Stomach (tissue), 9 donors: ENCODE measurements around the gene PHF2. TPM values are rescaled to one million over a fixed set of nuclear protein-coding genes. Genes with fewer than 3 reads are reported as not detected.

Source experiments
- DNase-seq, 2 donors: peaks; one replicate each; pipeline versions ENCODE4 v3.0.0 to v3.0.0-alpha.2; 2013 to 2019
- H3K27ac ChIP-seq, 5 donors: fragments of 200-600 bp in 4 of 5; sonication (generic) in 4 of 5; one replicate each; pipeline ENCODE4 v1.5.1; 2013 to 2019; ENCODE audit warnings: mild to moderate bottlenecking in 1 of 5, moderate library complexity in 1 of 5
- H3K27me3 ChIP-seq, 3 donors: fragments of 200-600 bp; sonication (generic); one replicate each; pipeline ENCODE4 v1.5.1; 2017 to 2019; ENCODE audit warnings: mixed run types in 1 of 3
- H3K36me3 ChIP-seq, 4 donors: fragments of 200-600 bp; sonication (generic); 1 replicate in 3 of 4; 2 replicates in 1 of 4; pipeline ENCODE4 v1.5.1; 2016 to 2019
- H3K4me1 ChIP-seq, 4 donors: fragments of 200-600 bp; sonication (generic); one replicate each; pipeline ENCODE4 v1.5.1; 2016 to 2019
- H3K4me3 ChIP-seq, 4 donors: fragments of 200-600 bp; sonication (generic) in 3 of 4; one replicate each; pipeline ENCODE4 v1.5.1; 2016 to 2019; ENCODE audit warnings: mild to moderate bottlenecking in 1 of 4
- H3K9me3 ChIP-seq, 4 donors: fragments of 200-600 bp; sonication (generic); one replicate each; pipeline ENCODE4 v1.5.1; 2016 to 2019
- EP300 ChIP-seq: sonication (generic); formaldehyde crosslinking; IDR thresholded peaks from one replicate; pipeline ENCODE4 v1.6.1; 2017; ENCODE audit warnings: antibody characterized with exemption
- POLR2A ChIP-seq, 4 donors: fragments of 450-650 bp; IDR thresholded peaks; one replicate each; pipeline ENCODE4 v1.6.1; 2016; ENCODE audit warnings: antibody characterized with exemption in 4 of 4, control low read depth in 2 of 4, mild to moderate bottlenecking in 1 of 4, moderate library complexity in 1 of 4
- POLR2AphosphoS5 ChIP-seq, 3 donors: sonication (generic); formaldehyde crosslinking; IDR thresholded peaks; one replicate each; pipeline ENCODE4 v1.6.1; 2016; ENCODE audit warnings: antibody characterized with exemption in 3 of 3
- WGBS, 5 donors: extraction: QIAGEN DNeasy Blood & Tissue Kit in 3 of 5; methylation state at CpG; one replicate each; pipeline versions ENCODE4 v1.1.5 to v1.1.7; 2013 to 2018; 5-methylcytosine and 5-hydroxymethylcytosine counted together
- intact Hi-C: fragments of 100-400 bp; cut with DNase I; formaldehyde crosslinking; loops from one replicate; pipeline ENCODE4 v1.15.1; 2023; ENCODE audit warnings: low total_unique reads
- polyA plus RNA-seq, 3 donors: library from polyadenylated mRNA; stranded (reverse); fragments of 200-250 nt; gene quantifications; one replicate each; pipeline ENCODE4 v1.2.3, GENCODE V29; 2013
- total RNA-seq, 5 donors: library from RNA; depleted of rRNA; stranded (reverse); fragments of >200 nt; gene quantifications; one replicate each; pipeline versions ENCODE4 v1.1.0 to v1.2.3, GENCODE V29; 2014 to 2016
- TF ChIP-seq, protein P1 (sequence below), 7 experiments: fragments of 450-650 bp in 4 of 7; fragments of 200-600 bp in 3 of 7; sonication (generic) in 3 of 7; IDR thresholded peaks; one replicate each; pipeline ENCODE4 v1.5.1; 2016 to 2019; ENCODE audit warnings: antibody characterized with exemption in 7 of 7, control low read depth in 2 of 7, mild to moderate bottlenecking in 1 of 7
- donor health status: healthy with polysubstance abuse.
- donor health status: Bipolar disorder and iron deficiency.
- donor health status: healthy.

Gene PHF2
- total and polyA plus RNA-seq, 8 donors = 14.2 to 58.0 (median 19.5) TPM

- Histone ChIP-seq H3K4me3 (no peak overlapping the region), H3K27me3 (no peaks in the 10 kb centered on the region), H3K27ac (no peak overlapping the region), H3K9me3 (peaks cover 0 to 17% (median 10%) of the 10 kb centered on the region in 4 donors), H3K4me1 (peaks cover 14 to 47% (median 25%) of the 10 kb centered on the region in 4 donors), H3K36me3 (peaks cover 0 to 5% (median 1%) of the 10 kb centered on the region in 4 donors)
- DNase-seq = no peak
- 88 to 92% (median 89%) methylated on average over 5 of the region's 5 CpGs for WGBS, 5 donors
- intact Hi-C loops = no loop called here
- no peak for TF ChIP-seq POLR2AphosphoS5 (IDR thresholded peaks at IDR 0.05)
- TF ChIP-seq, protein P1, sequence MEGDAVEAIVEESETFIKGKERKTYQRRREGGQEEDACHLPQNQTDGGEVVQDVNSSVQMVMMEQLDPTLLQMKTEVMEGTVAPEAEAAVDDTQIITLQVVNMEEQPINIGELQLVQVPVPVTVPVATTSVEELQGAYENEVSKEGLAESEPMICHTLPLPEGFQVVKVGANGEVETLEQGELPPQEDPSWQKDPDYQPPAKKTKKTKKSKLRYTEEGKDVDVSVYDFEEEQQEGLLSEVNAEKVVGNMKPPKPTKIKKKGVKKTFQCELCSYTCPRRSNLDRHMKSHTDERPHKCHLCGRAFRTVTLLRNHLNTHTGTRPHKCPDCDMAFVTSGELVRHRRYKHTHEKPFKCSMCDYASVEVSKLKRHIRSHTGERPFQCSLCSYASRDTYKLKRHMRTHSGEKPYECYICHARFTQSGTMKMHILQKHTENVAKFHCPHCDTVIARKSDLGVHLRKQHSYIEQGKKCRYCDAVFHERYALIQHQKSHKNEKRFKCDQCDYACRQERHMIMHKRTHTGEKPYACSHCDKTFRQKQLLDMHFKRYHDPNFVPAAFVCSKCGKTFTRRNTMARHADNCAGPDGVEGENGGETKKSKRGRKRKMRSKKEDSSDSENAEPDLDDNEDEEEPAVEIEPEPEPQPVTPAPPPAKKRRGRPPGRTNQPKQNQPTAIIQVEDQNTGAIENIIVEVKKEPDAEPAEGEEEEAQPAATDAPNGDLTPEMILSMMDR (IDR thresholded peaks at IDR 0.05) = no peak
- TF ChIP-seq EP300 = no peak
- no peak for TF ChIP-seq POLR2A (IDR thresholded peaks at IDR 0.05)
These were observed 36.8 kb downstream of the PHF2 start for GRCh38 chr9:93613174-93613573.

- no peak overlapping the region for H3K27ac ChIP-seq
- 50 to 95% (median 58%) methylated on average over 3 of the region's 3 CpGs for WGBS, 5 donors
- H3K4me3 ChIP-seq = no peak overlapping the region
- intact Hi-C loops = no loop called here
- peaks cover 14 to 53% (median 25%) of the 10 kb centered on the region in 4 donors for H3K4me1 ChIP-seq
- H3K36me3 ChIP-seq = peaks cover 0 to 6% (median 2%) of the 10 kb centered on the region in 4 donors
- peaks cover 0 to 17% (median 10%) of the 10 kb centered on the region in 4 donors for H3K9me3 ChIP-seq
- no peak for DNase-seq
- H3K27me3 ChIP-seq = no peaks in the 10 kb centered on the region
- TF ChIP-seq, protein P1 (IDR thresholded peaks at IDR 0.05) = no peak
These were observed 37.4 kb downstream of the PHF2 start for GRCh38 chr9:93613791-93614190.

GRCh38 chr9:93614830-93615468 is 38.6 kb downstream of the PHF2 start:
- Histone ChIP-seq H3K4me1 (peaks cover 15 to 65% (median 33%) of the 10 kb centered on the region in 4 donors), H3K36me3 (peaks cover 0 to 6% (median 2%) of the 10 kb centered on the region in 4 donors), H3K4me3 (no peak overlapping the region), H3K27me3 (no peaks in the 10 kb centered on the region), H3K9me3 (peaks cover 0 to 11% (median 4%) of the 10 kb centered on the region in 4 donors), H3K27ac (no peak overlapping the region)
- TF ChIP-seq POLR2A (IDR thresholded peaks at IDR 0.05) (no peak), POLR2AphosphoS5 (IDR thresholded peaks at IDR 0.05) (no peak), EP300 (no peak)
- TF ChIP-seq, protein P1 (IDR thresholded peaks at IDR 0.05) = no peak
- WGBS, 5 donors = 82 to 91% (median 86%) methylated on average over 5 of the region's 5 CpGs
- DNase-seq = no peak
- intact Hi-C loops = no loop called here

DNA sequence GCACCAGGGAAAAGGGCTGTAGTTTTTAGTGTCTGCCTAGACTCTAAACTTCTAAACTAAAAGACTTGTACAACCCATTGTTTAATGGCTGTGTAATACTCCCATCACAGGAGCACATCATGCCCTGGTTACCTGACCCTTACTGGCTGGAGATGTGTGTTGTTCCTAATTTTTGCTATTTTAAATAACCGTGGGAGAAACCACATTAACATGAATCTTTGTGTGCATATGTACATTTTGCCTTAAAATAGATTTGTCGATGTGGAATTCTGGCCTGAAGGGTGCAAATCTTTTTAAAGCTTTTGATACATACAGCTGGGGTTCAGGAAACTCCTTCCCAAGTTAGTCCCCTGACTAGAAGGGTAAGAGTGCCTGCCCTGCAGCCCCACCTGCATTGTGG is 39.7 kb downstream of the PHF2 start:
- WGBS, 5 donors = 41 to 71% (median 54%) methylated on average over 2 of the region's 2 CpGs
- intact Hi-C loops = no loop called here
- peaks cover 23 to 76% (median 41%) of the 10 kb centered on the region in 4 donors for H3K4me1 ChIP-seq

More for the DNA sequence above, 39.7 kb downstream of the PHF2 start:
- TF ChIP-seq EP300 (no peak), POLR2A (IDR thresholded peaks at IDR 0.05) (no peak), POLR2AphosphoS5 (IDR thresholded peaks at IDR 0.05) (no peak)
- TF ChIP-seq, protein P1 (IDR thresholded peaks at IDR 0.05) = no peak
- no peaks in the 10 kb centered on the region for H3K9me3 ChIP-seq
- H3K27ac ChIP-seq = no peak overlapping the region
- peaks cover 0 to 6% (median 2%) of the 10 kb centered on the region in 4 donors for H3K36me3 ChIP-seq
- DNase-seq = no peak
- H3K27me3 ChIP-seq = no peaks in the 10 kb centered on the region
- no peak overlapping the region for H3K4me3 ChIP-seq
